ENCODE data around the gene HIC2.
"Not testable (repeated sequence)": the region's sequence is repeated elsewhere in the genome, so short reads cannot be mapped to it uniquely, and the experiment has no call there.

- TF ChIP-seq CTCF (IDR thresholded peaks at IDR 0.05; ENCODE audit: insufficient read depth, low read length); REST (IDR thresholded peaks at IDR 0.05; ENCODE audit: insufficient replicate concordance, low read depth); POLR2AphosphoS5 (IDR thresholded peaks at IDR 0.05; ENCODE audit: low read depth); SPI1 (IDR thresholded peaks at IDR 0.05; ENCODE audit: borderline replicate concordance, low read depth); GABPA (IDR thresholded peaks at IDR 0.05; ENCODE audit: low read depth): not testable (repeated sequence)
These were observed 3.1 kb downstream of the HIC2 start for GRCh38 chr22:21420180-21420763.
